H1 (cell line): Measurements from ENCODE around the gene DERL3. TPM values are rescaled to one million over a fixed set of nuclear protein-coding genes. Genes with fewer than 3 reads are reported as not detected.

Experiments
- CTCF ChIA-PET: fragments of 300-600 bp; sonication (Branson Sonifier 250); formaldehyde crosslinking; loops from one replicate; lab custom pipeline; 2021; ENCODE audit not compliant: partially characterized antibody; lab: Charles Lee
- POLR2A ChIA-PET: fragments of 300-600 bp; sonication (Branson Sonifier 250); formaldehyde crosslinking; loops from one replicate; lab custom pipeline; 2021; ENCODE audit warnings: inconsistent platforms; ENCODE audit not compliant: partially characterized antibody; lab: Charles Lee
- DNase-seq, 2 experiments: peaks; one replicate each; pipeline versions ENCODE4 v3.0.0 to v3.0.0-alpha.2; 2010 to 2022; ENCODE audit warnings: low spot score in 2 of 2, low read depth in 1 of 2, mixed read lengths in 1 of 2
- FAIRE-seq: peaks from 2 replicates; lab custom pipeline; 2011; peaks lifted over from hg19 to GRCh38; lab: Jason Lieb, UNC
- H2AFZ ChIP-seq: 2 replicates; pipeline ENCODE4 v1.8.1; 2012; ENCODE audit warnings: low read length, inconsistent platforms
- H2AK5ac ChIP-seq: 2 replicates; pipeline ENCODE4 v1.6.1; 2013; ENCODE audit warnings: low read depth, low read length
- H2BK120ac ChIP-seq: replicated peaks from 2 replicates; pipeline ENCODE3; 2013; ENCODE audit warnings: low read depth, low read length, inconsistent platforms
- H2BK12ac ChIP-seq: 2 replicates; pipeline ENCODE4 v1.6.1; 2013; ENCODE audit warnings: low read depth, low read length
- H2BK15ac ChIP-seq: 2 replicates; pipeline ENCODE4 v1.6.1; 2013; ENCODE audit warnings: low read length
- H2BK20ac ChIP-seq: 2 replicates; pipeline ENCODE4 v1.6.1; 2013; ENCODE audit warnings: low read length
- H2BK5ac ChIP-seq: 2 replicates; pipeline ENCODE4 v1.6.1; 2013; ENCODE audit warnings: low read depth, low read length
- H3K14ac ChIP-seq: 2 replicates; pipeline ENCODE4 v1.6.1; 2013; ENCODE audit warnings: inconsistent platforms; ENCODE audit not compliant: insufficient read length
- H3K18ac ChIP-seq: 2 replicates; pipeline ENCODE4 v1.6.1; 2013; ENCODE audit warnings: low read length; ENCODE audit errors: extremely low read depth
- H3K23ac ChIP-seq: 2 replicates; pipeline ENCODE4 v1.6.1; 2013; ENCODE audit warnings: inconsistent platforms; ENCODE audit not compliant: insufficient read length
- H3K23me2 ChIP-seq: 2 replicates; pipeline ENCODE4 v1.6.1; 2013; ENCODE audit warnings: low read depth, low read length
- H3K27ac ChIP-seq: 2 replicates; pipeline ENCODE4 v1.6.1; 2011; ENCODE audit warnings: low read depth, low read length, inconsistent platforms
- H3K27me3 ChIP-seq, 4 experiments: replicated peaks in 1 of 4; 1 replicate in 1 of 4; 2 replicates in 3 of 4; pipeline versions ENCODE4 v1.6.1 to v1.8.1; 2011 to 2013; ENCODE audit warnings: low read length in 3 of 4, mild to moderate bottlenecking in 3 of 4, inconsistent platforms in 2 of 4, mixed read lengths in 2 of 4, moderate library complexity in 1 of 4; ENCODE audit not compliant: control insufficient read depth in 3 of 4, insufficient read depth in 3 of 4; ENCODE audit errors: extremely low read depth in 1 of 4
- H3K36me3 ChIP-seq, 4 experiments: 2 replicates each; pipeline versions ENCODE4 v1.6.1 to v1.8.1; 2011 to 2013; ENCODE audit warnings: mild to moderate bottlenecking in 4 of 4, low read length in 3 of 4, moderate library complexity in 2 of 4, control low read depth in 1 of 4, inconsistent platforms in 1 of 4; ENCODE audit not compliant: insufficient read depth in 4 of 4, control insufficient read depth in 2 of 4
- H3K4ac ChIP-seq: replicated peaks from 2 replicates; pipeline ENCODE3; 2013; ENCODE audit warnings: low read length, low read depth, mixed read lengths, inconsistent platforms; ENCODE audit not compliant: insufficient read length
- H3K4me1 ChIP-seq, 4 experiments: replicated peaks in 1 of 4; 1 replicate in 1 of 4; 2 replicates in 3 of 4; pipeline versions ENCODE4 v1.6.1 to v1.8.1; 2011 to 2013; ENCODE audit warnings: low read length in 3 of 4, inconsistent platforms in 2 of 4, mixed read lengths in 1 of 4; ENCODE audit not compliant: insufficient read depth in 4 of 4, control insufficient read depth in 3 of 4
- H3K4me2 ChIP-seq, 2 experiments: 2 replicates each; pipeline versions ENCODE4 v1.6.1 to v1.8.1; 2011 to 2013; ENCODE audit warnings: low read depth in 2 of 2, low read length in 2 of 2, control low read depth in 1 of 2, inconsistent platforms in 1 of 2, mild to moderate bottlenecking in 1 of 2; ENCODE audit not compliant: insufficient read depth in 1 of 2
- H3K4me3 ChIP-seq, 4 experiments: fragments of 200-600, 300-600 bp in 1 of 4; sonication (generic), shearing (Covaris generic), sonication (Bioruptor Twin) in 1 of 4; 2 replicates each; pipeline versions ENCODE4 v1.5.1 to v1.8.1; 2011 to 2016; ENCODE audit warnings: low read length in 4 of 4, low read depth in 3 of 4, control low read depth in 2 of 4, inconsistent platforms in 2 of 4, mild to moderate bottlenecking in 2 of 4, mixed read lengths in 1 of 4, moderate library complexity in 1 of 4; ENCODE audit not compliant: insufficient read depth in 2 of 4; ENCODE audit errors: extremely low read depth in 1 of 4
- H3K56ac ChIP-seq: replicated peaks from 2 replicates; pipeline ENCODE3; 2013; ENCODE audit warnings: low read depth, mild to moderate bottlenecking, mixed read lengths, low read length, inconsistent platforms; ENCODE audit not compliant: insufficient read length
- H3K79me1 ChIP-seq: 2 replicates; pipeline ENCODE4 v1.6.1; 2013; ENCODE audit warnings: low read depth, low read length, control low read depth
- H3K79me2 ChIP-seq, 2 experiments: 2 replicates each; pipeline versions ENCODE4 v1.6.1 to v1.8.1; 2012 to 2013; ENCODE audit warnings: low read length in 2 of 2, mild to moderate bottlenecking in 2 of 2, inconsistent platforms in 1 of 2; ENCODE audit not compliant: insufficient read depth in 2 of 2, control insufficient read depth in 1 of 2
- H3K9ac ChIP-seq, 4 experiments: replicated peaks in 1 of 4; 1 replicate in 1 of 4; 2 replicates in 3 of 4; pipeline versions ENCODE4 v1.6.1 to v1.8.1; 2011 to 2013; ENCODE audit warnings: low read depth in 3 of 4, low read length in 3 of 4, control low read depth in 2 of 4, mild to moderate bottlenecking in 2 of 4, moderate library complexity in 2 of 4, inconsistent platforms in 1 of 4; ENCODE audit errors: extremely low read depth in 1 of 4
- H3K9me3 ChIP-seq, 2 experiments: 2 replicates each; pipeline versions ENCODE4 v1.6.1 to v1.8.1; 2012 to 2013; ENCODE audit warnings: mild to moderate bottlenecking in 2 of 2, moderate library complexity in 2 of 2, control low read depth in 1 of 2, inconsistent platforms in 1 of 2, low read depth in 1 of 2, low read length in 1 of 2, mixed read lengths in 1 of 2; ENCODE audit not compliant: insufficient read depth in 2 of 2
- H4K20me1 ChIP-seq, 2 experiments: replicated peaks in 1 of 2; 2 replicates each; pipeline versions ENCODE3 to v1.8.1; 2011 to 2013; ENCODE audit warnings: inconsistent platforms in 2 of 2, low read length in 2 of 2, mild to moderate bottlenecking in 1 of 2; ENCODE audit not compliant: insufficient read depth in 2 of 2, control insufficient read depth in 1 of 2
- H4K5ac ChIP-seq: 2 replicates; pipeline ENCODE4 v1.6.1; 2013; ENCODE audit warnings: low read length, low read depth, mixed read lengths, inconsistent platforms; ENCODE audit not compliant: insufficient read length
- H4K8ac ChIP-seq: 2 replicates; pipeline ENCODE4 v1.8.0; 2013; ENCODE audit warnings: mild to moderate bottlenecking, moderate library complexity, low read length, inconsistent platforms; ENCODE audit not compliant: insufficient read depth; ENCODE audit errors: extremely low read depth
- H4K91ac ChIP-seq: replicated peaks from 2 replicates; pipeline ENCODE3; 2013; ENCODE audit warnings: low read length, mixed read lengths, inconsistent platforms; ENCODE audit not compliant: insufficient read length
- ASH2L ChIP-seq: fragments of 200-600, 300-600 bp; sonication (generic); IDR thresholded peaks from one replicate; pipeline ENCODE4 v1.7.1; 2017; ENCODE audit warnings: low read length
- BRCA1 ChIP-seq: IDR thresholded peaks from 2 replicates; pipeline ENCODE4 v1.6.1; 2012; ENCODE audit warnings: low read depth, low read length, improper control_type of control experiment
- CREB1 ChIP-seq: IDR thresholded peaks from 2 replicates; pipeline ENCODE4 v1.6.1; 2012; ENCODE audit warnings: inconsistent platforms
- FOSL1 ChIP-seq: IDR thresholded peaks from 2 replicates; pipeline ENCODE4 v1.6.1; 2011; ENCODE audit warnings: mild to moderate bottlenecking, low read depth, low read length, moderate library complexity; ENCODE audit not compliant: insufficient read depth
- JUND ChIP-seq: IDR thresholded peaks from 2 replicates; pipeline ENCODE4 v1.6.1; 2011; ENCODE audit warnings: mild to moderate bottlenecking, improper control_type of control experiment, low read length
- POLR2AphosphoS5 ChIP-seq: IDR thresholded peaks from 2 replicates; pipeline ENCODE4 v1.6.1; 2011; ENCODE audit warnings: low read depth, low read length
- RAD21 ChIP-seq, 2 experiments: IDR thresholded peaks in 1 of 2; conservative IDR thresholded peaks in 1 of 2; 2 replicates each; pipeline ENCODE4 v1.6.1; 2011; ENCODE audit warnings: low read depth in 2 of 2, low read length in 2 of 2, improper control_type of control experiment in 1 of 2, inconsistent platforms in 1 of 2, mild to moderate bottlenecking in 1 of 2, moderate library complexity in 1 of 2
- SIRT6 ChIP-seq: IDR thresholded peaks from one replicate; pipeline ENCODE4 v1.7.1; 2012; ENCODE audit warnings: low read length, inconsistent platforms
- SRF ChIP-seq: IDR thresholded peaks from 2 replicates; pipeline ENCODE4 v1.6.1; 2011; ENCODE audit warnings: mild to moderate bottlenecking, low read depth, low read length, moderate library complexity
- TAF7 ChIP-seq: optimal IDR thresholded peaks from 2 replicates; pipeline ENCODE3; 2011; ENCODE audit warnings: low read depth, mild to moderate bottlenecking, inconsistent platforms, low read length, moderate library complexity, borderline replicate concordance
- YY1 ChIP-seq: IDR thresholded peaks from 2 replicates; pipeline ENCODE4 v1.6.1; 2011; ENCODE audit warnings: low read depth, mild to moderate bottlenecking, low read length
- WGBS, 2 experiments: shearing (Covaris generic) in 1 of 2; methylation state at CpG; one replicate each; pipeline versions ENCODE4 v1.1.6 to v1.1.7; 2013 to 2015; ENCODE audit warnings: low lambda C conversion rate in 2 of 2, mixed read lengths in 2 of 2, inconsistent platforms in 1 of 2, low coverage in 1 of 2, missing lambda C conversion rate in 1 of 2; ENCODE audit not compliant: insufficient replicate concordance in 2 of 2, insufficient coverage in 1 of 2, insufficient read length in 1 of 2; ENCODE audit errors: extremely low coverage in 1 of 2, missing lambda C conversion rate in 1 of 2; 5-methylcytosine and 5-hydroxymethylcytosine counted together
- polyA plus RNA-seq, 7 experiments: library from polyadenylated mRNA; depleted of rRNA in 3 of 7; stranded (reverse) in 5 of 7; unstranded in 2 of 7; fragments of >200 nt in 5 of 7; fragments of 200-250 nt in 2 of 7; gene quantifications; 1 replicate in 5 of 7; 2 replicates in 1 of 7; 4 replicates in 1 of 7; pipeline versions ENCODE4 v1.2.1 to v1.2.3, GENCODE V29; 2011 to 2013; ENCODE audit warnings: missing spikeins in 2 of 7, mixed read lengths in 2 of 7
- total RNA-seq: library from RNA; stranded (reverse); fragmentation: NEBNext Ultra II Directional; extraction: Animal tissue kit (Norgen Biotek cat#: 25700); gene quantifications from 2 replicates; pipeline ENCODE4 v1.2.1, GENCODE V29; 2021
- TF ChIP-seq, protein P1 (sequence below), 3 experiments: IDR thresholded peaks; 1 replicate in 2 of 3; 2 replicates in 1 of 3; pipeline versions ENCODE4 v1.5.1 to v1.6.1; 2011; ENCODE audit warnings: low read length in 3 of 3, mild to moderate bottlenecking in 3 of 3, inconsistent platforms in 2 of 3, low read depth in 1 of 3, moderate library complexity in 1 of 3; ENCODE audit not compliant: insufficient read depth in 1 of 3; ENCODE audit errors: control extremely low read depth in 1 of 3

Gene DERL3
- total and polyA plus RNA-seq, 2 of the 8 experiments (the other 6 are each of a cell fraction or from before 2014, with no cell fraction given): 8.7 to 19.5 TPM

DNA sequence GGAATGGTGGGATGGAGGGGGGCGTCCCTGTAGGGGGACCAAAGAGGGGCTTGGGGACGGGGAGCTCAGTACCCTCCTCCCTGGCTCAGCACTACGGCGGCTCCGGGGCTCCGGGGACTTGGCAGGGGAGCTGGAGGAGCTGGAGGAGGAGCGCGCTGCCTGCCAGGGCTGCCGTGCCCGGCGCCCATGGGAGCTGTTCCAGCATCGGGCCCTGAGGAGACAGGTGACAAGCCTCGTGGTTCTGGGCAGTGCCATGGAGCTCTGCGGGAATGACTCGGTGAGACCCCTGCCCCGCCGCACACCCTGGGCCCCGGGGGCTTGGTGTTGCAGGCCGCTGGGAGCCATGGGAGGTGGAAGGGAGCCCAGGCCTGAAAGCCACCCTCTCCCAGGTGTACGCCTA lies 43.6 kb upstream of the DERL3 start:
- CTCF ChIA-PET: interaction anchor here (0.9 to 1.1 kb wide), 2 partner anchors 11 to 47 kb away, joined by 3 to 5 read pairs; partner anchors contain the start of gene MIF
- Histone ChIP-seq H3K23me2 (no peaks in the 10 kb centered on the region), H3K27ac (no peak overlapping the region), H3K18ac (no peak overlapping the region), H4K20me1 (no peaks in the 10 kb centered on the region), H4K91ac (no peak overlapping the region), H2BK12ac (no peak overlapping the region), H2AFZ (no peak overlapping the region), H4K5ac (no peak overlapping the region), H3K14ac (no peak overlapping the region), H3K27me3 (no peaks in the 10 kb centered on the region), H3K4me1 (no peaks in the 10 kb centered on the region), H2AK5ac (no peak overlapping the region), H3K79me1 (no peaks in the 10 kb centered on the region), H3K79me2 (no peaks in the 10 kb centered on the region), H3K56ac (no peak overlapping the region), H3K23ac (no peak overlapping the region), H2BK5ac (no peak overlapping the region), H2BK20ac (no peak overlapping the region), H3K9ac (no peak overlapping the region), H3K9me3 (no peaks in the 10 kb centered on the region), H3K4me3 (no peak overlapping the region), H4K8ac (peak overlapping the region; percentile 68; the same call in 1 of the 2 replicates), H2BK15ac (no peak overlapping the region), H3K36me3 (no peaks in the 10 kb centered on the region), H3K4ac (no peak overlapping the region), H2BK120ac (no peak overlapping the region), H3K4me2 (no peak overlapping the region)
- TF ChIP-seq JUND (no peak), CREB1 (no peak), SRF (no peak), ASH2L (no peak), POLR2AphosphoS5 (no peak), RAD21 (IDR thresholded peaks at IDR 0.05 in 1 of 2, conservative IDR thresholded peaks at IDR 0.05 in 1 of 2; ENCODE audit: low read depth in 2 of 2, low read length in 2 of 2) (no peak), FOSL1 (no peak), BRCA1 (no peak), YY1 (no peak), SIRT6 (no peak), TAF7 (no peak)
- TF ChIP-seq, protein P1, sequence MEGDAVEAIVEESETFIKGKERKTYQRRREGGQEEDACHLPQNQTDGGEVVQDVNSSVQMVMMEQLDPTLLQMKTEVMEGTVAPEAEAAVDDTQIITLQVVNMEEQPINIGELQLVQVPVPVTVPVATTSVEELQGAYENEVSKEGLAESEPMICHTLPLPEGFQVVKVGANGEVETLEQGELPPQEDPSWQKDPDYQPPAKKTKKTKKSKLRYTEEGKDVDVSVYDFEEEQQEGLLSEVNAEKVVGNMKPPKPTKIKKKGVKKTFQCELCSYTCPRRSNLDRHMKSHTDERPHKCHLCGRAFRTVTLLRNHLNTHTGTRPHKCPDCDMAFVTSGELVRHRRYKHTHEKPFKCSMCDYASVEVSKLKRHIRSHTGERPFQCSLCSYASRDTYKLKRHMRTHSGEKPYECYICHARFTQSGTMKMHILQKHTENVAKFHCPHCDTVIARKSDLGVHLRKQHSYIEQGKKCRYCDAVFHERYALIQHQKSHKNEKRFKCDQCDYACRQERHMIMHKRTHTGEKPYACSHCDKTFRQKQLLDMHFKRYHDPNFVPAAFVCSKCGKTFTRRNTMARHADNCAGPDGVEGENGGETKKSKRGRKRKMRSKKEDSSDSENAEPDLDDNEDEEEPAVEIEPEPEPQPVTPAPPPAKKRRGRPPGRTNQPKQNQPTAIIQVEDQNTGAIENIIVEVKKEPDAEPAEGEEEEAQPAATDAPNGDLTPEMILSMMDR (IDR thresholded peaks at IDR 0.05; ENCODE audit: control extremely low read depth in 1 of 3, insufficient read depth in 1 of 3, low read depth in 1 of 3, low read length in 3 of 3): no peak
- FAIRE-seq: no peak
- POLR2A ChIA-PET: interaction anchor here (1.0 to 2.0 kb wide), 4 partner anchors 12 to 36 kb away, joined by 3 to 9 read pairs (median 4); partner anchors contain the start of genes MIF and SLC2A11
- no peak for DNase-seq
- WGBS, 2 experiments: 93% methylated on average over 11 of the region's 20 CpGs; no CpG with 5 or more reads in 1 of the 2 experiments
